ENCODE data around the gene DCDC2. TPM values are rescaled to one million over a fixed set of nuclear protein-coding genes. Genes with fewer than 3 reads are reported as not detected.

DCDC2 gene
- total RNA-seq, 1 experiment from 2014 or later, result 5.6 TPM

DNA sequence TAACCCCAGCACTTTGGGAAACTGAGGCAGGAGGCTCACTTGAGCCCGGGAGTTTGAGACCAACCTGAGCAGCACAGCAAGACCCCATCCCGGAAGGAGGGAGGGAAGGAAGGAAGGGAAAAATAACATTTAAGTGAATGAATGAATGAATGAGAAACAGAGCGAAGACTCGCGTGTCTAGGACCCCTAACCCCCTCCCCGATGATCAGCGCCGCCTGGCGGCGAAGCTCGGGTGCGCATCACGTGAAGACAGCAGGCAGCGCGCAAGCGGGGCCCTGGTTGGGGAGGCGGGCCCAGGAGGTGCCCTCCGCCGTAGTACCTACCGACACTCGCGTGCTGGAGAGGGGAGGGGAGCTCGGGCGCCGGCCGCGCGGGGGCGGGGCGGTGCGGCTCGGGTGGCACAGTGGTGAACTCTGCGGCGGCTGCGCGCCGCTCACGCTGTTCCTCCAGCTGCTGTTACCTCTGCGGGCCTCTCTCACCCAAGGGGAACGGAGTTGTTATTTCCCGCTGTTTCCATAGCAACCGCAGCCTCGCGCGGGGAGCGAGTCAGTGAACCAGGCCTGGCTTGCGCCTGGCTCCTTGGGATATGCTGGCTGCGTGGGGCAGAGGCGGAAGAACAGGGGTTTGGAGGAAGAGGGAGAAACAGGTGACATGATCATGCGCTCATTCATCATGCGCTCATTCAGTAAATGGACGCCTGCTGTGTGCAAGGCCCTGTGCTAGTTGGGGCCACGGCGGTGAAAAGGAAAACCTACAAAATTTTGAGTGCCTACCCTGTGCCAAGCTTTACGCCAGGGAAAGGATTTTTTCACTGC, 2.0 kb upstream of the DCDC2 start:
- H3F3A ChIP-seq (ENCODE audit: insufficient read depth, low read depth), result peaks cover 13% of the 10 kb centered on the region; the same call in 1 of the 2 replicates
- H3K27me3 ChIP-seq (ENCODE audit: insufficient read depth, low read depth), result no peaks in the 10 kb centered on the region
- intact Hi-C loops (cut with micrococcal nuclease; ENCODE audit: unreplicated experiment), result loop anchor here (1.0 to 10.0 kb wide), 3 partner anchors 48 to 715 kb away; no protein-coding TSS in a partner anchor
- TF ChIP-seq EZH2 (IDR thresholded peaks at IDR 0.05; ENCODE audit: low read depth), result no peak
- TF ChIP-seq, protein P1, sequence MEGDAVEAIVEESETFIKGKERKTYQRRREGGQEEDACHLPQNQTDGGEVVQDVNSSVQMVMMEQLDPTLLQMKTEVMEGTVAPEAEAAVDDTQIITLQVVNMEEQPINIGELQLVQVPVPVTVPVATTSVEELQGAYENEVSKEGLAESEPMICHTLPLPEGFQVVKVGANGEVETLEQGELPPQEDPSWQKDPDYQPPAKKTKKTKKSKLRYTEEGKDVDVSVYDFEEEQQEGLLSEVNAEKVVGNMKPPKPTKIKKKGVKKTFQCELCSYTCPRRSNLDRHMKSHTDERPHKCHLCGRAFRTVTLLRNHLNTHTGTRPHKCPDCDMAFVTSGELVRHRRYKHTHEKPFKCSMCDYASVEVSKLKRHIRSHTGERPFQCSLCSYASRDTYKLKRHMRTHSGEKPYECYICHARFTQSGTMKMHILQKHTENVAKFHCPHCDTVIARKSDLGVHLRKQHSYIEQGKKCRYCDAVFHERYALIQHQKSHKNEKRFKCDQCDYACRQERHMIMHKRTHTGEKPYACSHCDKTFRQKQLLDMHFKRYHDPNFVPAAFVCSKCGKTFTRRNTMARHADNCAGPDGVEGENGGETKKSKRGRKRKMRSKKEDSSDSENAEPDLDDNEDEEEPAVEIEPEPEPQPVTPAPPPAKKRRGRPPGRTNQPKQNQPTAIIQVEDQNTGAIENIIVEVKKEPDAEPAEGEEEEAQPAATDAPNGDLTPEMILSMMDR (conservative IDR thresholded peaks at IDR 0.05), result peak; percentile 95
- BruUV-seq (replicated peaks), result no TSS peak
- H3K4me2 ChIP-seq, result peak overlapping the region; percentile 72
- peak; percentile 83 to 89 for DNase-seq
- H3K4me1 ChIP-seq (replicated peaks; ENCODE audit: insufficient read depth), result peaks cover 8% of the 10 kb centered on the region
- H3K36me3 ChIP-seq (ENCODE audit: low read depth), result no peaks in the 10 kb centered on the region
- no peaks in the 10 kb centered on the region for H3K9me3 ChIP-seq (ENCODE audit: insufficient read depth, low read depth)
- H3K79me2 ChIP-seq (ENCODE audit: low read depth), result no peaks in the 10 kb centered on the region
- H3K4me3 ChIP-seq, result peak overlapping the region; percentile 63
- H4K20me1 ChIP-seq (ENCODE audit: insufficient read depth), result no peaks in the 10 kb centered on the region
- CTCF ChIA-PET, result interaction anchor here (0.5 to 1.7 kb wide), 10 partner anchors 16 to 945 kb away, joined by 3 to 16 read pairs (median 4); no protein-coding TSS in a partner anchor
- peak overlapping the region; percentile 14; the same call in 1 of the 2 replicates for H3K27ac ChIP-seq
- peak overlapping the region; percentile 75 for H2AFZ ChIP-seq
- H3K9me2 ChIP-seq (ENCODE audit: insufficient read depth), result no peaks in the 10 kb centered on the region
- POLR2A ChIA-PET (ENCODE audit: unreplicated experiment), result no interaction called here

DNA sequence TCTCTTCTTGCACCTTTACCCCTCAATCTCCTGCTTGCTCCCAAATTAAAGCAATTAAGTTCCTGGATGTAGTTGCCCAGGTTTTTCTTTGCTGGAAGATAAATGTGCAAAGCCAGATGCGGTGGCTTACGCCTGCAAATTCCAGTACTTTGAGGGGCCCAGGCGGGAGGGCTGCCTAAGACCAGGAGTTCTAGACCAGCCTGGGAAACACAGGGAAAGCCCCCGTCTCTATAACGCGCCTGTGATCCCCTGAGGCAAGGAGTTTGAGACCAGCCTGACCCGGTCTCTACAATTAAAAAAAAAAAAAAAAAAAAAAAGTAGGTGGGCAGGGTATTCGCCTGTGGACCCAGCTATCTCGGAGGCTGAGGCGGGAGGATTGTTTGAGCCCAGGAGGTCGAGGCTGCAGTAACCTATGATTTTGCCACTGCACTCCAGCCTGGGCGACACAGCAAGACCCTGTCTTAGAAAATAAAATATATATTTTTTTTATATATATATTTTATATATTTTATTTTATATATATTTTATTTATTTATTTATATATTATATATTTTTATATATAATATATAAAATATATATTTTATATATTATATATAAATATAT, 461 bp upstream of the DCDC2 start:
- no TSS peak for BruUV-seq (replicated peaks)
- H2AFZ ChIP-seq, result peak overlapping the region; percentile 75
- H3K9me3 ChIP-seq (ENCODE audit: insufficient read depth, low read depth), result no peaks in the 10 kb centered on the region
- POLR2A ChIA-PET (ENCODE audit: unreplicated experiment), result interaction anchor here (0.6 to 0.7 kb wide), 2 partner anchors 11 to 42 kb away, joined by 4 read pairs; no protein-coding TSS in a partner anchor
- peaks cover 13% of the 10 kb centered on the region; the same call in 1 of the 2 replicates for H3F3A ChIP-seq (ENCODE audit: insufficient read depth, low read depth)
- DNase-seq, result peak in 1 of 2 experiments; percentile 4
- H3K9me2 ChIP-seq (ENCODE audit: insufficient read depth), result no peaks in the 10 kb centered on the region
- no peaks in the 10 kb centered on the region for H3K79me2 ChIP-seq (ENCODE audit: low read depth)
- intact Hi-C loops (cut with micrococcal nuclease; ENCODE audit: unreplicated experiment), result no loop called here
- H3K36me3 ChIP-seq (ENCODE audit: low read depth), result no peaks in the 10 kb centered on the region
- peak overlapping the region; percentile 51 for H3K27ac ChIP-seq
- no peaks in the 10 kb centered on the region for H4K20me1 ChIP-seq (ENCODE audit: insufficient read depth)
- peak overlapping the region; percentile 75 for H3K4me2 ChIP-seq
- H3K4me3 ChIP-seq, result peak overlapping the region; percentile 60
- CTCF ChIA-PET, result no interaction called here
- TF ChIP-seq EZH2 (IDR thresholded peaks at IDR 0.05; ENCODE audit: low read depth), result no peak
- TF ChIP-seq, protein P1 (conservative IDR thresholded peaks at IDR 0.05), result no peak
- H3K27me3 ChIP-seq (ENCODE audit: insufficient read depth, low read depth), result no peaks in the 10 kb centered on the region
- peaks cover 8% of the 10 kb centered on the region for H3K4me1 ChIP-seq (replicated peaks; ENCODE audit: insufficient read depth)

DNA sequence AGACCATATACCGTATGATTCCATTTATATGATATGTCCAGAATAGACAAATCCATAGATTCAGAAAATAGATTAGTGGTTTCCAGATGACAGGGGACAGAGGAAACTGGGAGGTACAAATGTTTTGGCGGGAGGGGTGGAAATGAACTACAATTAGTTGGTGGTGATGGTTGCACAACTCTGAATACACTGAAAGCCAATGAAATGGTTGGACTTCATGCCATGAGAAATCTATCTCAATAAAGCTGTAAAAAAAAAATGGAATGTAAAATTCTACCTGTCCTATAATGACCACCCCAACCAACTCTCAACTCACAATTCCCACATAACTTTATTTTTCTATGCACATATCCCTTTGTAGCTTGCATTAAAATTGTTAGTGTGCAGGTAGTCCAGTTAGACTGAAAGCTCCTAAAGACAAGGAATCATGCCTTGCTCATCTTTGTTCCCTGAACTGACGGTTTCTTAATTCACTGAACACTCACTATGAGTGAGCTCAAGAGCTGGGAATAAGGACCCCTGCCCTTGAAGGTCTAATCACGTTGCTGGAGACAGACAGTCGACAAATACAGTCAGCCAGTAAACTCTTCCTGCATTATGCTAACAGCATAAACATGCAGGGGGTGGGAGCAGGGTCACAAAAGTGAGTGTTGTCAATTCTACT, 1.4 kb downstream of the DCDC2 start:
- intact Hi-C loops (cut with micrococcal nuclease; ENCODE audit: unreplicated experiment), result no loop called here

More for the DNA sequence above, 1.4 kb downstream of the DCDC2 start:
- Histone ChIP-seq H3K4me3 (peak overlapping the region; percentile 60; the same call in 1 of the 2 replicates), H3K9me2 (ENCODE audit: insufficient read depth) (no peaks in the 10 kb centered on the region), H3F3A (ENCODE audit: insufficient read depth, low read depth) (peaks cover 13% of the 10 kb centered on the region; the same call in 1 of the 2 replicates), H3K27me3 (ENCODE audit: insufficient read depth, low read depth) (no peaks in the 10 kb centered on the region), H4K20me1 (ENCODE audit: insufficient read depth) (no peaks in the 10 kb centered on the region), H2AFZ (no peak overlapping the region; the same call in 1 of the 2 replicates), H3K4me1 (replicated peaks; ENCODE audit: insufficient read depth) (peaks cover 8% of the 10 kb centered on the region), H3K4me2 (peak overlapping the region; percentile 75), H3K79me2 (ENCODE audit: low read depth) (no peaks in the 10 kb centered on the region), H3K9me3 (ENCODE audit: insufficient read depth, low read depth) (no peaks in the 10 kb centered on the region), H3K27ac (no peak overlapping the region), H3K36me3 (ENCODE audit: low read depth) (no peaks in the 10 kb centered on the region)
- CTCF ChIA-PET, result interaction anchor here (0.6 to 0.7 kb wide), 2 partner anchors 49 to 1201 kb away, joined by 3 read pairs; no protein-coding TSS in a partner anchor
- DNase-seq, result no peak
- POLR2A ChIA-PET (ENCODE audit: unreplicated experiment), result interaction anchor here (0.7 kb wide), 1 partner anchor 38 kb away, joined by 3 read pairs; no protein-coding TSS in a partner anchor
- TF ChIP-seq EZH2 (IDR thresholded peaks at IDR 0.05; ENCODE audit: low read depth), result no peak
- TF ChIP-seq, protein P1 (conservative IDR thresholded peaks at IDR 0.05), result no peak
- BruUV-seq (replicated peaks), result no TSS peak
